ENCODE data around the gene TRIM7.

DNA sequence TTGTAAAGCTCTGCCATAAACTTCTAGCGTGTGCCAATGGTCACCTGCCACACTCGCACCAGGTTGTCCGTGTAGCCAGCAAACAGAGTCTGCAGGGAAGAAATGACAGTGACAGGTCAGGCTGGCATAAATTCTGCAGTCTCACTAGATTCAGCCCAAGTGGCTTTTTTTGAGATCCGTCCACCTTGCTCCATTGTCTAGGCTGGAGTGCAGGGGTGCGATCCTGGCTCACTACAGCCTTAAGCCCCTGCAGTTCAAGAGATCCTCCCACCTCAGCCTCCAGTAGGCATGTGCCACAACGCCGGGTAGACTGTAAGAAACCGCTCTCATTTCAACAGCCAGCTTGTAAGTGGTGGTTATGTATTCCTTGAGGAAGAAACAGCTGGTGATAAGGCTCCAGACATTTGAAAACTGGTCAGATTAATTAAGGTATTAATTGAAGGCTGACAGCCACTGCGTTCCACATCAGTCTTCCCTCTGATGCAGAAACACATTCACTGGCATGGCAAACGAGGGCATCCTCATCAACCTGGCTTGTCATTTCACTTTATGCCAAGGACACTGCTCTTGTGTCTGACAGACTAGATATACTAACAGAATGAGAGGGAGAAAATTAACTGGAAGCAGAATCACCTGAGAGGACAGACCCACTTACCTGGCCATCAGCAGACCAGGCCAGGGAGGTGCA is 32.1 kb upstream of the TRIM7 start:
- TF ChIP-seq NFE2L2 (IDR thresholded peaks at IDR 0.05; ENCODE audit: low read depth, low read length) (no peak), POLR2A (IDR thresholded peaks at IDR 0.05; ENCODE audit: low read depth, low read length) (no peak), RAD21 (IDR thresholded peaks at IDR 0.05; ENCODE audit: low read length) (no peak), MXI1 (IDR thresholded peaks at IDR 0.05; ENCODE audit: borderline replicate concordance, low read depth, low read length) (no peak)
- TF ChIP-seq, protein P1, sequence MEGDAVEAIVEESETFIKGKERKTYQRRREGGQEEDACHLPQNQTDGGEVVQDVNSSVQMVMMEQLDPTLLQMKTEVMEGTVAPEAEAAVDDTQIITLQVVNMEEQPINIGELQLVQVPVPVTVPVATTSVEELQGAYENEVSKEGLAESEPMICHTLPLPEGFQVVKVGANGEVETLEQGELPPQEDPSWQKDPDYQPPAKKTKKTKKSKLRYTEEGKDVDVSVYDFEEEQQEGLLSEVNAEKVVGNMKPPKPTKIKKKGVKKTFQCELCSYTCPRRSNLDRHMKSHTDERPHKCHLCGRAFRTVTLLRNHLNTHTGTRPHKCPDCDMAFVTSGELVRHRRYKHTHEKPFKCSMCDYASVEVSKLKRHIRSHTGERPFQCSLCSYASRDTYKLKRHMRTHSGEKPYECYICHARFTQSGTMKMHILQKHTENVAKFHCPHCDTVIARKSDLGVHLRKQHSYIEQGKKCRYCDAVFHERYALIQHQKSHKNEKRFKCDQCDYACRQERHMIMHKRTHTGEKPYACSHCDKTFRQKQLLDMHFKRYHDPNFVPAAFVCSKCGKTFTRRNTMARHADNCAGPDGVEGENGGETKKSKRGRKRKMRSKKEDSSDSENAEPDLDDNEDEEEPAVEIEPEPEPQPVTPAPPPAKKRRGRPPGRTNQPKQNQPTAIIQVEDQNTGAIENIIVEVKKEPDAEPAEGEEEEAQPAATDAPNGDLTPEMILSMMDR (conservative IDR thresholded peaks at IDR 0.05; ENCODE audit: low read depth, low read length), result no peak

Measured in IMR-90 (cell line).